Brain microvascular endothelial cell (primary cell): Measurements from ENCODE around the gene KRT80.
A peak's percentile ranks its signal among the peaks of the same experiment; 100 is the strongest.

Source experiments
- DNase-seq: peaks from one replicate; pipeline ENCODE4 v3.0.0-alpha.2; 2020
- H3K27ac ChIP-seq: fragments of 250-450 bp; sonication (Bioruptor Pico); 2 replicates; pipeline ENCODE4 v1.5.1; 2020; ENCODE audit warnings: mild to moderate bottlenecking, moderate library complexity
- H3K27me3 ChIP-seq: fragments of 250-450 bp; sonication (Bioruptor Pico); replicated peaks from 2 replicates; pipeline ENCODE4 v1.5.1; 2020; ENCODE audit warnings: mild to moderate bottlenecking
- H3K36me3 ChIP-seq: fragments of 250-450 bp; sonication (Bioruptor Pico); replicated peaks from 2 replicates; pipeline ENCODE4 v1.5.1; 2020; ENCODE audit warnings: mild to moderate bottlenecking
- H3K4me3 ChIP-seq: 2 replicates; pipeline ENCODE4 v1.5.1; 2011; ENCODE audit warnings: low read depth, mild to moderate bottlenecking, control low read depth, low read length, moderate library complexity
- CTCF ChIP-seq: IDR thresholded peaks from 2 replicates; pipeline ENCODE4 v1.5.1; 2011; ENCODE audit warnings: low read depth, mild to moderate bottlenecking, moderate library complexity, low read length, control low read depth, inconsistent platforms; ENCODE audit errors: missing control alignments
- in situ Hi-C: cut with HindIII; loops from 2 replicates; pipeline ENCODE4 v1.10.0; 2017; ENCODE audit warnings: low sequenced_read_pairs, low pct_ligation_motif_present

Gene KRT80

DNA sequence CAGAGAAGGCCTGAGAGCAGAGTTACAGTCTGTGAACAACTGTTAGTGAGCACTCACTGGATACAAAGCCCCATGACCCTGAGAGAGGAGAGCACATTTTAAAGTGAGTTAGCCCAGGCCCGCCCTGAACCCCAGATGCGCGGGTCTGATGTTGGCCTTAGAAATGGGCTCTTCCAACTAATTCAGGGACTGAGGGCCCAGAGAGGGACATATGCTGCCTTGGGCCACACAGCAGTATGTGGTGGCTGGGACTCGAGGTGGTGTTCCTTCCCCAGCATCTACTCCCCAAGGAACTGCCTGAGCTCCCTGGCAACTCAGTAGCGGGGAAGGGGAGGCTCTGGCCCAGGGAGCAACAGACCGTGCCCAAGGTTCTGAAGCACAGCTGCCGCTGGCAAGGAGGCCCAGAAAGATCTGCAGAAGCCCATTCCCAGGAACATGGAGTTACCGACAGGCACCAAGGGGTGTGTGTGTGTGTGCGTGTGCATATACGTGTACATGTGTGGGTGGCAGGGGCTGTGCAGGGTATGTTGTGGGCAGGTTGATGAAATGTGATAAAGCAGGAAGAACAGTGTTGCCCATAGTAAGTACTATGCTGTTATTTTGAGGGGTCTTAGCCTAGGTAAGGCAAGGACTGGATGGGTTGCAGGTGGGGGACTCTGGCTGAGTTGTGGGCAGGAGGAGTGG lies 40.5 kb downstream of the KRT80 start:
- TF ChIP-seq CTCF: no peak
- Histone ChIP-seq H3K27me3 (no peaks in the 10 kb centered on the region), H3K4me3 (no peak overlapping the region), H3K36me3 (no peaks in the 10 kb centered on the region), H3K27ac (no peak overlapping the region)
- in situ Hi-C loops: no loop called here
- no peak for DNase-seq

GRCh38 chr12:52149651-52150241 lies 42.1 kb downstream of the KRT80 start:
- no peak overlapping the region for H3K4me3 ChIP-seq
- no peak for TF ChIP-seq CTCF
- in situ Hi-C loops: no loop called here
- no peaks in the 10 kb centered on the region for H3K27me3 ChIP-seq
- H3K27ac ChIP-seq: no peak overlapping the region
- H3K36me3 ChIP-seq: no peaks in the 10 kb centered on the region
- no peak for DNase-seq

- Histone ChIP-seq H3K36me3 (no peaks in the 10 kb centered on the region), H3K4me3 (no peak overlapping the region), H3K27ac (no peak overlapping the region), H3K27me3 (no peaks in the 10 kb centered on the region)
- DNase-seq: no peak
- in situ Hi-C loops: no loop called here
- no peak for TF ChIP-seq CTCF
These were observed 42.6 kb downstream of the KRT80 start for GRCh38 chr12:52149182-52149641.

- TF ChIP-seq CTCF: no peak
- no peak for DNase-seq
- Histone ChIP-seq H3K27me3 (no peaks in the 10 kb centered on the region), H3K4me3 (no peak overlapping the region), H3K27ac (peak overlapping the region; percentile 85), H3K36me3 (no peaks in the 10 kb centered on the region)
- in situ Hi-C loops: no loop called here
These were observed 43.2 kb downstream of the KRT80 start for GRCh38 chr12:52148464-52149181.

- Histone ChIP-seq H3K27ac (peak overlapping the region; percentile 85), H3K4me3 (no peak overlapping the region)
These were observed 43.8 kb downstream of the KRT80 start for GRCh38 chr12:52147964-52148463.

More at GRCh38 chr12:52147964-52148463, 43.8 kb downstream of the KRT80 start:
- TF ChIP-seq CTCF: no peak
- in situ Hi-C loops: no loop called here
- no peak for DNase-seq
- H3K36me3 ChIP-seq: no peaks in the 10 kb centered on the region
- H3K27me3 ChIP-seq: no peaks in the 10 kb centered on the region
